Astrocyte of the cerebellum (primary cell): Measurements from ENCODE around the gene PROSER2.

Experiments used
- DNase-seq: peaks from one replicate; pipeline ENCODE4 v3.0.0-alpha.2; 2011; ENCODE audit warnings: low read depth
- H3K4me3 ChIP-seq: 2 replicates; pipeline ENCODE4 v1.5.1; 2011; ENCODE audit warnings: mild to moderate bottlenecking, low read depth, low read length, moderate library complexity
- in situ Hi-C: cut with HindIII; loops from 2 replicates; pipeline ENCODE4 v1.10.0; 2017; ENCODE audit warnings: low sequenced_read_pairs
- TF ChIP-seq, protein P1 (sequence below): IDR thresholded peaks from 2 replicates; pipeline ENCODE4 v1.5.1; 2012; ENCODE audit warnings: low read length, low read depth, moderate library complexity, mild to moderate bottlenecking; ENCODE audit errors: missing control alignments

PROSER2 gene

DNA sequence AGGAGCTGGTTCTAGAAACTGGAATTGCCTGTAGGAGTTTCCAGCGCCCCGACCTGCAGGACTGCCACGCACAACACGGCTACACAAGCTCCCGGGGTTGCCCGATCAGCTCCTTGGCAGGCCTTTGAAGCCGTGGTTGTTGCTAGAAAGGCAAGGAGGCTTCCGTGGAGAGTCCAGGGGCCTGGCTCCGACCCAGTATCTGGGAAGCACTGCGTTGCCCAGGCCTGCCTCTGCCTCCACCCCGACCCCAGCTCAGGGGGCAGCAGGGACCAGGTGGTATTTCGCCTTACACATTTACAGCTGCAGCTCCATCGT lies 54.4 kb downstream of the PROSER2 start:
- H3K4me3 ChIP-seq, result no peak overlapping the region
- TF ChIP-seq, protein P1, sequence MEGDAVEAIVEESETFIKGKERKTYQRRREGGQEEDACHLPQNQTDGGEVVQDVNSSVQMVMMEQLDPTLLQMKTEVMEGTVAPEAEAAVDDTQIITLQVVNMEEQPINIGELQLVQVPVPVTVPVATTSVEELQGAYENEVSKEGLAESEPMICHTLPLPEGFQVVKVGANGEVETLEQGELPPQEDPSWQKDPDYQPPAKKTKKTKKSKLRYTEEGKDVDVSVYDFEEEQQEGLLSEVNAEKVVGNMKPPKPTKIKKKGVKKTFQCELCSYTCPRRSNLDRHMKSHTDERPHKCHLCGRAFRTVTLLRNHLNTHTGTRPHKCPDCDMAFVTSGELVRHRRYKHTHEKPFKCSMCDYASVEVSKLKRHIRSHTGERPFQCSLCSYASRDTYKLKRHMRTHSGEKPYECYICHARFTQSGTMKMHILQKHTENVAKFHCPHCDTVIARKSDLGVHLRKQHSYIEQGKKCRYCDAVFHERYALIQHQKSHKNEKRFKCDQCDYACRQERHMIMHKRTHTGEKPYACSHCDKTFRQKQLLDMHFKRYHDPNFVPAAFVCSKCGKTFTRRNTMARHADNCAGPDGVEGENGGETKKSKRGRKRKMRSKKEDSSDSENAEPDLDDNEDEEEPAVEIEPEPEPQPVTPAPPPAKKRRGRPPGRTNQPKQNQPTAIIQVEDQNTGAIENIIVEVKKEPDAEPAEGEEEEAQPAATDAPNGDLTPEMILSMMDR, result no peak
- in situ Hi-C loops, result no loop called here
- DNase-seq, result no peak

DNA sequence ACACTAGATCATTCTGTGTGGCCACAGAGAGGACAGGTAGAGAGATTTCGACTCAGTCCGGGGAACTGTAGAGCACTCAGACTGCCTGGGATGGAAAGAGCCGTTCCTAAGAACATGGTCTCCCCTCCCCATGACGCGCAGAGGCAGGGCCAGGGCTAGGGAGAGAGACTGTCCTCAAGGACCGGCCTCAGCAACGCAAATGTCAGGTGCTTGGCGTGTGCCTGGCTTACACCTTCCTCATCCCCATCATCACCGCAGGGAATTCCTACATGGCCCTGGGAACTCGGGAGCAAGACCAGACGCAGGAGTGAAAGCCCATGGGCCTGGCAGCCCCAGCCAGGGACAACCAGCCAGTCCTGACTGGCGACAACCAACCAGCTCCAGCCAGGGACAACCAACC lies 55.6 kb downstream of the PROSER2 start:
- no peak overlapping the region for H3K4me3 ChIP-seq
- no peak for DNase-seq
- TF ChIP-seq, protein P1, result no peak
- in situ Hi-C loops, result no loop called here

DNA sequence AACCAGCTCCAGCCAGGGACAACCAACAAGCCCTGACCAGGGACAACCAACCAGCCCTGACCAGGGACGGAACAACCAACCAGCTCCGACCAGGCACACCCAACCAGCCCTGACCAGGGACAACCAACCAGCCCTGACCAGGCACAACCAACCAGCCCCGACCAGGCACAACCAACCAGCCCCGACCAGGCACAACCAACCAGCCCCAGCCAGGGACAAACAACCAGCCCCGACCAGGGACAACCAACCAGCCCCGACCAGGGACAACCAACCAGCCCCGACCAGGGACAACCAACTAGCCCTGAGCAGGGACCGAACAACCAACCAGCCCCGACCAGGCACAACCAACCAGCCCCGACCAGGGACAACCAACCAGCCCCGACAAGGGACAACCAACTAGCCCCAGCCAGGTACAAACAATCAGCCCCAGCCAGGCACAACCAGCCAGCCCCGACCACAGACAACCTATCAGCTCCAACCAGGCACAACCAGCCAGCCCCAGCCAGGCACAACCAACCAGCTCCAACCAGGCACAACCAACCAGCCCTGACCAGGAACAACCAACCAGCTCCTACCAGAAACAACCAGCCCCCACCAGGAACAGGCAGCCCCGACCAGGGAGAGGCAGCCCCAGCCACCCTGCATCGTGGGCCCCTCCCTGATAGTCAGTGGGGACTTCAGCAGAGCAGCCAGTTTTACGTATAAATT lies 56.4 kb downstream of the PROSER2 start:
- in situ Hi-C loops, result no loop called here
- TF ChIP-seq, protein P1, result no peak
- H3K4me3 ChIP-seq, result no peak overlapping the region
- no peak for DNase-seq

DNA sequence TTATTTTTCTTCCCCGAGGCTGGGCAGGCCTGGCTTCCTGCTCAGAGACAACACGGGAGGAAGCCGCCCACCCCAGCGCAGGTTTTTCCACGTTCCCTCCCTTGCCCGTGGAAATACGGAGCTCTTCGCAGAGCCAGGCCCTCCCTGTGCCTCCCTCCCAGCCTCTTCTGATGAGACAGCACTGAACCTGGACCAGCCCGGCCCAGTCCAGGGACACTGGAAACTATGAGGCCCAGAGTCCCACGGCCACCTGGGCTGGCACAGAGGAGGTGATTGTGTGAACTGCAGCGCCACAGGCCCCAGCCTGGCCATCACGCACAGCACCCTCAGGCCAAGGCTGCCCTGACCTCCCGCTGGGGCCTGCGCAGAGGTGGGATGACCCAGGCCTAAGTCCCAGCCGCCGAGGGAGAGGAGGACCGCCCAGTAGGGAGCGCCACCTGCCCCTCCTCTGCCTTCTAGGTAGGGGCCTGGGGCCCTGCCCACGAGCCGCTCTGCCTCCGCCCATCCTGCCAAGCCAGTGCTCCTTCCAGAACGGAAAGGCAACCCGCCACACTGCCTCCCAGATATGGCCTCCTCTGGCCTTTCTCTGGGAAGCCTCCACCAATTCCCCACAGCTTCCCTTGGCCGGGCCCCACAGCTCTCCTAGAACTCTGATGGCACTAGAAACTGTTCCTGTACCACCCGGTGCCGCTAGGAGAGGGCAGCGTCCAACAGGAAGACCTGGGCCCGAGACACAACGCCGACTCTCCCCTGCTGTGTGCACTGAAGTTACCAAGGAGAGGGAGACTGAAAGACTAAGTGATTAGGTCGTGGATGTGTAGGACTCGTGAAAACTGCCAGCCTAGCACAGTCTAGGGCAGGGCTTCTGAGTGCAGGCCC lies 57.2 kb downstream of the PROSER2 start:
- in situ Hi-C loops, result no loop called here
- TF ChIP-seq, protein P1, result no peak
- H3K4me3 ChIP-seq, result no peak overlapping the region
- no peak for DNase-seq

DNA sequence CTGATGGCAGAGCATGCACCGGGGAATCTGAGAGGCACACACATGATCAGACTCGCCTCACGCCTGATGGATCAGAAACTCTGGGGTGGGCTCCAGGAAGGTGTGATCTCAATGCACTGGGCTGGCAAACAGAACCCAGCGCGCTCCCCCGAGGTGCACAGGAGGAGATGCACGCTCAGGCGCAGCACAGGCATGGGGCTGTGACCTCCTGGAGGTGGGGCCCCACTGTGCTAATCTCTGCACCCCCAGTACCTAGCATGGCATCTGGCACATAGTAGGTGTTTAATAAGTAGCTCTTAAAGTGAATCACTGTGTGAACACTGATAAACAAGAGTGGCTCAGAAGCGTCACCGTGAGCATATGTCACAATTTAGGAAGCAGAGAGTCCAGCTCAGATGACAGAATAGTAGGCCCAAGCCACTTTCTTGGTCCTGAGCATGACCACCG lies 57.9 kb downstream of the PROSER2 start:
- no peak for DNase-seq
- TF ChIP-seq, protein P1, result no peak
- H3K4me3 ChIP-seq, result no peak overlapping the region
- in situ Hi-C loops, result no loop called here

DNA sequence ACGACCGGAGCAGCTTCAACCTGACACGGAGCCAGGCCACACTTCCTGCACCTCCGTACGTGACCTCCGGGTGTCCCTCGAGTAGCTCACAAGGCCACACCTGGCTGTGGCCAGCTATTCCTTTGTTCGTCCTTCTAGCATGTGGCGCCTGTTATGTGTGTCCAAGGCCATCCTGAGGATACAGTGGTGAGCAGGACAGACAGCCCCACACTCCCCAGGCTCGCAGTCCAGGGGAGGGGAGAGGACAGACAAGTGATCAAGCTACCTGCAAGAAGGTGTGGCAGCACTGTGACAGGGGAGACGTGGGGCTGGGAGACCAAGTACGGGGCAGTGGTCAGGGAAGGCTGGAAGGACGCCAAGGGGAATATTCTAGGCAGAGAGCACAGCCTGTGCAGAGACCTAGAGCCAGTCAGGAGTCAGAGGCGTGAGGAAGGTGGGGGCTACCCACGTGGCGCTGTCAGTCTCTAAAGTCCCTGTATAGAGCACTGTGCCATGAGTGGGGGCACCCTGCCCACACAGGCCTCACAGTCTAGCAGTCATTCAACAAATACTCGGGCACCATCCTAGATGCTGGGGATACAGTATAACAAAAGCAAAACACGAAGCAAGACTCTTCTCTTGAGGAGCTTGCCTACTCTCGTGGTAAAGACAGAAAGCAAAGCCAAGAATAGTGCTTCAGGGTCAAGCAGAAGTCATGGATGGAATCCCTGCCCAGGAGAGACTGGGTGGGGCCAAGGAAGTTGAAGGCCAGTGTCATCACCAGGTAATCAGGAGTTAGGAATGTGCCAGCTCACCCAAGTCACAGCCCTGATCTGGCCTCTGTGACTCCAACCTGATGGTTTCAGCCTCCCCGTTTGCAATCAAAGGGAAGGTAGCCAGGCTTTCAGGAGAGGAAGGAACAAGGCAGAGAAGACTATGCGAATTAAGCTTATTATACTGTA lies 58.6 kb downstream of the PROSER2 start:
- TF ChIP-seq, protein P1, result no peak
- in situ Hi-C loops, result no loop called here
- H3K4me3 ChIP-seq, result no peak overlapping the region
- DNase-seq, result no peak
